Stimulated activated naive B cell treated with anti-CD40 and anti-IgM and Interleukin-4, amounts not matched to agents 10 μg/mL and 1 μg/mL and 100 μg/mL, for 72 hours (primary cell): Measurements from ENCODE around the gene OR5C1.

Source experiments
- ATAC-seq, 2 donors: fragments of 150-1000 bp; cut with Tn5 transposase; replicated peaks; 2 replicates each; pipeline ENCODE4 v1.10.0; 2021; ENCODE audit warnings: moderate library complexity in 1 of 2
- DNase-seq: peaks from one replicate; pipeline ENCODE4 v3.0.0; 2021
- H3K27ac Mint-ChIP-seq: one replicate; pipeline ENCODE4 v1.8.0; 2022; ENCODE audit warnings: mild to moderate bottlenecking, mixed read lengths
- H3K27me3 Mint-ChIP-seq, 2 donors: one replicate each; pipeline ENCODE4 v1.8.0; 2022; ENCODE audit warnings: mixed read lengths in 2 of 2
- H3K36me3 Mint-ChIP-seq, 2 donors: one replicate each; pipeline ENCODE4 v1.8.0; 2022; ENCODE audit warnings: mixed read lengths in 2 of 2, mild to moderate bottlenecking in 1 of 2
- H3K4me1 Mint-ChIP-seq, 2 donors: one replicate each; pipeline ENCODE4 v1.8.0; 2022; ENCODE audit warnings: mixed read lengths in 2 of 2, mild to moderate bottlenecking in 1 of 2
- H3K4me3 Mint-ChIP-seq, 2 donors: one replicate each; pipeline ENCODE4 v1.8.0; 2022; ENCODE audit warnings: mild to moderate bottlenecking in 2 of 2, mixed read lengths in 2 of 2, moderate library complexity in 1 of 2
- H3K9me3 Mint-ChIP-seq, 2 donors: one replicate each; pipeline ENCODE4 v1.8.0; 2022; ENCODE audit warnings: mixed read lengths in 2 of 2, mild to moderate bottlenecking in 1 of 2

The OR5C1 gene

GRCh38 chr9:122788831-122789230 lies at the start of gene OR5C1:
TSS of gene OR5C1 (plus strand) at chr9:122788933. CDS start at chr9:122788933, 0 bp downstream.
- ATAC-seq (no peak), DNase-seq (no peak)
- H3K9me3 Mint-ChIP-seq: no peaks in the 10 kb centered on the region
- no peaks in the 10 kb centered on the region for H3K27me3 Mint-ChIP-seq
- peaks cover 2 to 4% of the 10 kb centered on the region in 2 donors for H3K36me3 Mint-ChIP-seq
- H3K27ac Mint-ChIP-seq: no peak within 1 kb of the TSS
- H3K4me1 Mint-ChIP-seq: no peaks in the 10 kb centered on the region
- no peak within 1 kb of the TSS for H3K4me3 Mint-ChIP-seq

- Mint-ChIP-seq H3K9me3 (peaks cover 4 to 8% of the 10 kb centered on the region in 2 donors), H3K4me3 (no peak within 1 kb of the TSS), H3K36me3 (no peaks in the 10 kb centered on the region), H3K27me3 (peaks cover 5 to 8% of the 10 kb centered on the region in 2 donors), H3K27ac (no peak within 1 kb of the TSS), H3K4me1 (no peaks in the 10 kb centered on the region)
- DNase-seq (no peak), ATAC-seq (no peak)
Measured at GRCh38 chr9:122742003-122742402, 46.7 kb upstream of the OR5C1 start, which contains the start of gene OR1L6. TSS of gene OR1L6 (plus strand) at chr9:122742303. CDS start at chr9:122749848, 7,545 bp downstream.

DNA sequence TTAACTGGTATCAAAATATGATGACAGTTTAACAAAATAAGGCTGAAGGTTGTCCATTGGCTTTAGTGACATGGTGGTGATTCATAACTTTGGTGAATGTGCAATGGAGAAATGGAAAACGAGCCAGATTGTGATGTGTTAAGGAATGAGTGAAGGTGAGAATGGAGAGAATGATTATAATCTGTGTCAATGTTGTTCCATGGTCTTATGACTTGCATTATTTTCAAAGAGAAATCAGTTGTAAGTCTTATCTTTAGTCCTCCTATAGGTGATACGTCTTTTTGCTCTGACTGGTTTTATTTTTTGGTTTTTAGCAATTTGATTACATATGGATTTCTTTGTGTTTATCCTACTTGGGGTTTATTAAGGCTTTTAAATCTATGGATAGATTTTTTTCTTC lies 33.9 kb upstream of the OR5C1 start:
- no peak overlapping the region for H3K27ac Mint-ChIP-seq
- peaks cover 9 to 26% of the 10 kb centered on the region in 2 donors for H3K27me3 Mint-ChIP-seq
- H3K9me3 Mint-ChIP-seq: peaks cover 16% of the 10 kb centered on the region in 2 donors
- no peak for ATAC-seq
- no peak for DNase-seq
- H3K4me1 Mint-ChIP-seq: no peaks in the 10 kb centered on the region
- no peak overlapping the region for H3K4me3 Mint-ChIP-seq
- H3K36me3 Mint-ChIP-seq: peaks cover 6 to 18% of the 10 kb centered on the region in 2 donors

DNA sequence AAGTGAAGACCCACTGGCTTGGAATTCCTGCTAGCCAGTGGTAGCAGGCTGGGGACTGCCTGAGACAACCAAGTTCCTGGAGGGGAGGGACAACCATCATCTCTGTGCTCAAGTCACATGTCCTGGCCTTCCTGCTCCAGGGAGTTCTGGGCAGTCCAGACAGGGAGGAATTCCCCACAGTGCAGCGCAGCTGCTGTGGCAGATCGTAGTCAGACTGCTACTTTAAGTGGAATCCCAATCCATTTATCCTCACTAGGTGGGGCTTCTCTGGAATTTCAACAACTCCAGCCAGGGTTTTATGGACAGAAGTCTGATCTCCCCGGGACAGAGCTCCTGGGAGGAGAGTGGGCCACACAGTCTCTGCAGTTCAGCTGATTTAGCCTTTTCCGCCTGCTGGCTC lies 20.9 kb upstream of the OR5C1 start:
- Mint-ChIP-seq H3K36me3 (peaks cover 11 to 30% of the 10 kb centered on the region in 2 donors), H3K27me3 (peaks cover 9 to 23% of the 10 kb centered on the region in 2 donors), H3K27ac (no peak overlapping the region), H3K4me1 (no peaks in the 10 kb centered on the region), H3K4me3 (no peak overlapping the region), H3K9me3 (peaks cover 28 to 30% of the 10 kb centered on the region in 2 donors)
- no peak for ATAC-seq
- no peak for DNase-seq

DNA sequence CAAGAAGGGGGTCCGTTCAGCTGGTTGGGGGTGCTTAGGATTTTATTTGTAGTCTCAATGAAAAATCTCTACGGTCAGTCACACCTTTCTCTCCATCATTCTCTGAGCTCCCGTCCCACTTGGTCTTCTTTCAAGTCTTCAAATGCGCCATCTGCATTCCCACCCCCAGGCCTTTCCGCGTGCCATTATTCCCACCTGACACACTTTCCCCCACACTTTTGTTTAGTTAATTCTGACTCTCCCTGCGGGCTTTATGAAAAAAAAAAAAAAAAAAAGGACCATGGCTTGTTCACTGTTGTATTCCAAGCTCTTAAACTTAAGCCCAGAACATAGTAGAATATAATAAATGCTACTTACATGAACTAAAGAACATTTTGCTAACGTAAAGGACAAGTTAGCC lies 11.7 kb upstream of the OR5C1 start:
- Mint-ChIP-seq H3K4me3 (no peak overlapping the region), H3K4me1 (no peaks in the 10 kb centered on the region), H3K27me3 (peaks cover 0 to 3% of the 10 kb centered on the region in 2 donors), H3K36me3 (peaks cover 4 to 8% of the 10 kb centered on the region in 2 donors), H3K27ac (no peak overlapping the region), H3K9me3 (peaks cover 11 to 13% of the 10 kb centered on the region in 2 donors)
- no peak for DNase-seq
- no peak for ATAC-seq

DNA sequence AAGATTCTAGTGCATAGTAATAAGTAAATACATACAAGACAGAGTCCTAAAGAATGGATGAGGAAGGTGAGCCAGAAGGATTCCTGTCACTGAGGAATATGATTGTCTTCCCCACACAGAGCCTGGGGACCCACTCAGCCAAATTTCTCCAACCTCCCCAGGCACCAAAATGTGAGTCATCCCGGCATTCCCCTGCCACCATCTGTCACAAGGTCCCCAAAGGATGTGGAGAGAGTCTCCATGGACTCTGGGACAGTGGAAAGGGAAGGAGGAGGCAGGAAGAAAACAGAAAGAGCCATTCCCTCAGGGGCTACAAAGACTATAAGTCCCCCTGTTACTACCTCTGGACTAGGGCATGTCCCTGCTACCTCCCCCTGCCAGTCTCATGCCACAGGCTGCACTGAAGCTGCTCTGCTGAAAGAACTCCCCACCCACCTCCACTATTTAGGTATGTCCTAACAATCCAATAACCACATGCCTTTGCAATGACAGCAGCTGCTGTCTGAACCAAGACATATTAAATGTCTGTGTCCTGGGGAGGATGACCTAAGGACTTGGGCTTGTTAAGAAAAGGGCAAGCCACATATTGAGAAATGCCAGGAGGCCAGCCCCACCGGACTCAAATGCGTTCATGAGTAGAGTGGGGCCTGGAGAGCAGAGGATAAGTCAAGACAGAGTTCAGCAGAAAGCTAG lies 10.7 kb upstream of the OR5C1 start:
- peaks cover 5 to 6% of the 10 kb centered on the region in 2 donors for H3K9me3 Mint-ChIP-seq
- H3K4me1 Mint-ChIP-seq: no peaks in the 10 kb centered on the region
- DNase-seq: no peak
- H3K4me3 Mint-ChIP-seq: no peak overlapping the region
- no peaks in the 10 kb centered on the region for H3K27me3 Mint-ChIP-seq
- ATAC-seq: no peak
- H3K36me3 Mint-ChIP-seq: peaks cover 0 to under 1% of the 10 kb centered on the region in 2 donors
- no peak overlapping the region for H3K27ac Mint-ChIP-seq

GRCh38 chr9:122779181-122779580 lies 9.6 kb upstream of the OR5C1 start:
- H3K4me3 Mint-ChIP-seq: no peak overlapping the region
- ATAC-seq (no peak), DNase-seq (no peak)
- no peaks in the 10 kb centered on the region for H3K36me3 Mint-ChIP-seq
- H3K27me3 Mint-ChIP-seq: no peaks in the 10 kb centered on the region
- no peaks in the 10 kb centered on the region for H3K9me3 Mint-ChIP-seq
- no peak overlapping the region for H3K27ac Mint-ChIP-seq
- H3K4me1 Mint-ChIP-seq: no peaks in the 10 kb centered on the region

GRCh38 chr9:122780026-122780425 lies 8.7 kb upstream of the OR5C1 start:
- DNase-seq (no peak), ATAC-seq (no peak)
- Mint-ChIP-seq H3K27ac (no peak overlapping the region), H3K27me3 (no peaks in the 10 kb centered on the region), H3K36me3 (no peaks in the 10 kb centered on the region), H3K4me1 (no peaks in the 10 kb centered on the region), H3K4me3 (no peak overlapping the region), H3K9me3 (no peaks in the 10 kb centered on the region)

GRCh38 chr9:122781671-122782070 lies 7.1 kb upstream of the OR5C1 start:
- Mint-ChIP-seq H3K36me3 (no peaks in the 10 kb centered on the region), H3K9me3 (no peaks in the 10 kb centered on the region), H3K27ac (no peak overlapping the region), H3K27me3 (no peaks in the 10 kb centered on the region), H3K4me3 (no peak overlapping the region), H3K4me1 (no peaks in the 10 kb centered on the region)
- ATAC-seq: no peak
- DNase-seq: no peak

GRCh38 chr9:122785269-122785668 lies 3.5 kb upstream of the OR5C1 start:
- Mint-ChIP-seq H3K27ac (no peak overlapping the region), H3K4me1 (no peaks in the 10 kb centered on the region), H3K36me3 (peaks cover 1 to 4% of the 10 kb centered on the region in 2 donors), H3K4me3 (no peak overlapping the region), H3K27me3 (no peaks in the 10 kb centered on the region), H3K9me3 (no peaks in the 10 kb centered on the region)
- DNase-seq (no peak), ATAC-seq (no peak)

DNA sequence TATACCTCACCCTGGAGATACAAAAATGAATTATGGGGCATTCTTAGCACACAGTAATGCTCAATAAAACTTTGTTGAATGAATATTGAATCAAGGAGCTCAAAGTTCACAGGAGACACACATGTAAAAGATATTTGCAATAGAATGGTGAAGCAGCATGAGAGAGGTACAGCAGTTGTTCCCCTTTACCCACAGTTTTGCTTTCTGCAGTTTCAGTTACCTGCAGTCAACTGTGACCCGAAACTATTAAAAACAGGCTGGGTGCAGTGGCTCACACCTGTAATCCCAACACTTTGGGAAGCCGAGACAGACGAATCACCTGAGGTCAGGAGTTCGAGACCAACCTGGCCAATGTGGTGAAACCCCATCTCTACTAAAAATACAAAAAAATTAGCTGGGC lies 2.4 kb upstream of the OR5C1 start:
- no peaks in the 10 kb centered on the region for H3K9me3 Mint-ChIP-seq
- no peak overlapping the region for H3K27ac Mint-ChIP-seq
- no peak overlapping the region for H3K4me3 Mint-ChIP-seq
- ATAC-seq: no peak
- H3K4me1 Mint-ChIP-seq: no peaks in the 10 kb centered on the region
- DNase-seq: no peak
- H3K27me3 Mint-ChIP-seq: no peaks in the 10 kb centered on the region
- H3K36me3 Mint-ChIP-seq: peaks cover 2 to 4% of the 10 kb centered on the region in 2 donors

- DNase-seq (no peak), ATAC-seq (no peak)
- H3K9me3 Mint-ChIP-seq: no peaks in the 10 kb centered on the region
- H3K27ac Mint-ChIP-seq: no peak overlapping the region
- H3K36me3 Mint-ChIP-seq: peaks cover 2 to 4% of the 10 kb centered on the region in 2 donors
- no peak overlapping the region for H3K4me3 Mint-ChIP-seq
- no peaks in the 10 kb centered on the region for H3K27me3 Mint-ChIP-seq
- no peaks in the 10 kb centered on the region for H3K4me1 Mint-ChIP-seq
Measured at GRCh38 chr9:122789256-122790046, 718 bp downstream of the OR5C1 start.

DNA sequence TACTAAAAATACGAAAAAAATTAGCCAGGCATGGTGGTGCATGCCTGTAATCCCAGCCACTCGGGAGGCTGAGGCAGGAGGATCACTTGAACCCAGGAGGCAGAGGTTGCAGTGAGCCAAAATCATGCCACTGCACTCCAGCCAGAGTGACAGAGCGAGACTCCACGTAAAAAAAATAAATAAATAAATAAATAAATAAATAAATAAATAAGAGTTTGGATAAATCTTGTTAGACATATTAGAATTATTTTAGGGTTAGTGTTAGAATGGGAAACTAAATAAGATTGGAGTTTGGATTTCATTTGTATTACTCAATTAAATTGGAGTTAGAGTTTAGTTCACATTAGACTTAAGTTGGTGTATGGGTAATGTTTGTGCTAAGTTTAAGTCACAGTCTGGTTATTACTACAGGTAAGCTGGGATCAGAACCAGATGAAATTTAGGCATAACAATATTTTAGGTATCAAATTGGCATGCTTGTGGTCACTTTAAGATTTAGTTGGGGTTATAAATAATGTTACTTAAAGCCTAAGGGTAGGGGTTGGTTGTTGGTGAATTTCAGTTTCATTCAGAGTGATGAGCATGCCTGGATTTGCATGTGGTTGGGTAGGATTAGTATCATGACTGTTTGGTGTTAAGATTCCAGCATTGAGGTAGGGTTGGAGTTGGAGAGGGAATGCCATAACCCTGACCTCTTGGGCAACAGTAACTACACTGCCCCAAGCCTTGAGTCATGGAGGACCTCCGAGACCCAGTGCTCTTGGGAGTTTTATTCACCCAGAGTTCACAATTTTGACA lies 3.3 kb downstream of the OR5C1 start:
- Mint-ChIP-seq H3K36me3 (peaks cover 2 to 4% of the 10 kb centered on the region in 2 donors), H3K27ac (no peak overlapping the region), H3K4me1 (no peaks in the 10 kb centered on the region), H3K4me3 (no peak overlapping the region), H3K27me3 (no peaks in the 10 kb centered on the region), H3K9me3 (peaks cover 0 to 1% of the 10 kb centered on the region in 2 donors)
- DNase-seq: no peak
- ATAC-seq: no peak

DNA sequence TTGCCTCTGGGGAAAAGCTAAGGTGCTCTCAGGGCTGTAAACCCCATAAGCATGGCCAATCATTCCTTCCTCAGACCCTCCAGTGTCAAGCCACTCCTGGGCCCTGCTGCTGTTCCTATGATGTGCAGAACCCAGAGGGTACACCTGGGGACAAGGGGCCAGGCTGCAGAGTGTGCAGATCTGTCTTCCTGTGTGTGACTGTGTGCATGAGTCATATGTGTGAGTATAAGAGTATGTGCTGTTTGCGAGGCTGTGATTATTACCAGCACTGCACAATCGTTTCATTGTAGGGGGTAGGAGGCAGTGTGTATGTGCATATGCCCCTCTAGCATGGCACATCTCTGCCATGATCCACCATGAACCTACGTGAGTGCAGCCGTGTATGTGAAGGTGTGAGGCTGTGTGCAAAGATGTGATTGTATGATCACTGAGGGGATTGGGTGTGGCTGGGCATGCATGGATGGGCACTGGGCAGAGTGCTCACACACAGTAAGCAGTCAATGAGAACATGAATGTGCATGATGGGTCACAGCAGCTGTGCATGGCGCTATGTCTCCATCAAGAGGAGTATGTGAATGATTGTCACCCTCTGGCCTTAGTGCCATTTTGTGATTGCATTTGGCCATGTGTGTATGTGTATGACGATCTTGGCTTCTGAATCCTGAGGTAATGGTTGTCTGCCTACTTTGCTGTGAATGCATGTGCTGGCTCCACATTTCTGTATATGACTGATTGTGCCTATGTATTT lies 8.8 kb downstream of the OR5C1 start:
- H3K27me3 Mint-ChIP-seq: no peaks in the 10 kb centered on the region
- peak in 1 of 2 donors; percentile 25 for ATAC-seq
- H3K27ac Mint-ChIP-seq: no peak overlapping the region
- H3K36me3 Mint-ChIP-seq: peaks cover 0 to 6% of the 10 kb centered on the region in 2 donors
- DNase-seq: no peak
- H3K9me3 Mint-ChIP-seq: peaks cover 0 to 1% of the 10 kb centered on the region in 2 donors
- H3K4me1 Mint-ChIP-seq: peaks cover 4 to 6% of the 10 kb centered on the region in 2 donors
- no peak overlapping the region for H3K4me3 Mint-ChIP-seq
